PC-3 (cell line): ENCODE results near the gene PPP2R1B. TPM values are rescaled to one million over a fixed set of nuclear protein-coding genes. Genes with fewer than 3 reads are reported as not detected.
A peak's percentile ranks its signal among the peaks of the same experiment; 100 is the strongest.

ENCODE experiments used
- ATAC-seq: fragments of 200-7000 bp; cut with Tn5 transposase; 2 replicates; pipeline ENCODE4 v1.9.1; 2020; ENCODE audit warnings: mild to moderate bottlenecking, moderate library complexity
- BruUV-seq: library from RNA; stranded (reverse); fragments of 400-500 nt; replicated peaks from 2 replicates; lab custom pipeline; 2021; lab: Mats Ljungman, UMichigan
- CTCF ChIA-PET: fragments of 300-600 bp; sonication (Branson Sonifier 250); formaldehyde crosslinking; loops from one replicate; lab custom pipeline; 2022; ENCODE audit warnings: antibody characterized with exemption; lab: Charles Lee
- POLR2A ChIA-PET: fragments of 300-600 bp; sonication (Branson Sonifier 250); formaldehyde crosslinking; loops from one replicate; lab custom pipeline; 2022; ENCODE audit warnings: antibody characterized with exemption; ENCODE audit not compliant: unreplicated experiment; lab: Charles Lee
- DNase-seq: peaks from one replicate; pipeline ENCODE4 v3.0.0-alpha.2; 2015
- H2AFZ ChIP-seq: fragments of 300-600 bp; sonication (generic); 2 replicates; pipeline ENCODE4 v1.6.0; 2016; ENCODE audit warnings: antibody characterized with exemption, low read length
- H3F3A ChIP-seq: fragments of 300-600 bp; sonication (generic); one replicate; pipeline ENCODE4 v1.6.0; 2017; ENCODE audit warnings: antibody characterized with exemption, low read length, control low read depth, mild to moderate bottlenecking; ENCODE audit not compliant: unreplicated experiment
- H3K27ac ChIP-seq: fragments of 300-600 bp; sonication (generic); 2 replicates; pipeline ENCODE4 v1.5.1; 2016; ENCODE audit warnings: mild to moderate bottlenecking, low read length
- H3K27me3 ChIP-seq: fragments of 300-600 bp; sonication (generic); 2 replicates; pipeline ENCODE4 v1.6.1; 2016; ENCODE audit warnings: low read length, mixed read lengths
- H3K36me3 ChIP-seq: fragments of 300-600 bp; sonication (generic); 2 replicates; pipeline ENCODE4 v1.6.1; 2016; ENCODE audit warnings: low read depth, mixed run types, low read length, mixed read lengths
- H3K4me1 ChIP-seq: fragments of 300-600 bp; sonication (generic); 2 replicates; pipeline ENCODE4 v1.5.1; 2016; ENCODE audit warnings: low read length; ENCODE audit not compliant: insufficient read depth
- H3K4me2 ChIP-seq: fragments of 300-600 bp; sonication (generic); 2 replicates; pipeline ENCODE4 v1.6.0; 2016; ENCODE audit warnings: low read length
- H3K4me3 ChIP-seq: fragments of 300-600 bp; sonication (generic); 2 replicates; pipeline ENCODE4 v1.5.1; 2016; ENCODE audit warnings: mild to moderate bottlenecking, low read length, mixed read lengths
- H3K79me2 ChIP-seq: fragments of 300-600 bp; sonication (generic); 2 replicates; pipeline ENCODE4 v1.6.1; 2017; ENCODE audit warnings: low read length, mixed read lengths
- H3K9ac ChIP-seq: fragments of 300-600 bp; sonication (generic); 2 replicates; pipeline ENCODE4 v1.6.0; 2016; ENCODE audit warnings: mild to moderate bottlenecking, low read length
- H3K9me2 ChIP-seq: fragments of 300-600 bp; sonication (generic); replicated peaks from 2 replicates; pipeline ENCODE4 v1.6.1; 2016; ENCODE audit warnings: mixed run types, low read length, mixed read lengths
- H3K9me3 ChIP-seq: fragments of 300-600 bp; sonication (generic); 2 replicates; pipeline ENCODE4 v1.6.1; 2016; ENCODE audit warnings: low read length, mixed read lengths
- H4K20me1 ChIP-seq: fragments of 300-600 bp; sonication (generic); 2 replicates; pipeline ENCODE4 v1.6.1; 2016; ENCODE audit warnings: low read length, mixed read lengths
- CTCF ChIP-seq: fragments of 300-600 bp; sonication (generic); conservative IDR thresholded peaks from 2 replicates; pipeline ENCODE4 v1.5.1; 2017; ENCODE audit warnings: antibody characterized with exemption, low read depth, mild to moderate bottlenecking, low read length
- EZH2 ChIP-seq: fragments of 300-600 bp; sonication (generic); IDR thresholded peaks from one replicate; pipeline ENCODE4 v1.6.1; 2017; ENCODE audit warnings: antibody characterized with exemption, mild to moderate bottlenecking, low read length; ENCODE audit not compliant: unreplicated experiment
- EZH2phosphoT487 ChIP-seq: fragments of 300-600 bp; sonication (generic); IDR thresholded peaks from 2 replicates; pipeline ENCODE4 v1.6.1; 2018; ENCODE audit warnings: mild to moderate bottlenecking, antibody characterized with exemption, low read length, borderline replicate concordance
- intact Hi-C: fragments of 100-400 bp; cut with micrococcal nuclease; formaldehyde crosslinking; loops from 2 replicates; pipeline ENCODE4 v1.9.0; 2023
- total RNA-seq: library from RNA; depleted of rRNA; stranded (reverse); fragments of >200 nt; gene quantifications from 2 replicates; pipeline ENCODE4 v1.2.3, GENCODE V29; 2014

Gene PPP2R1B
- total RNA-seq, 1 experiment from 2014 or later, result 41.5 TPM

GRCh38 chr11:111765320-111765983, 737 bp downstream of the PPP2R1B start:
- DNase-seq (peak; percentile 35), ATAC-seq (peak; percentile 10)
- Histone ChIP-seq H3K27ac (peak overlapping the region; percentile 74), H2AFZ (peak overlapping the region; percentile 91), H3K9ac (peak overlapping the region; percentile 85), H3K36me3 (peaks cover 34% of the 10 kb centered on the region), H3K79me2 (peaks cover 42% of the 10 kb centered on the region), H3K9me3 (no peaks in the 10 kb centered on the region), H3K27me3 (no peaks in the 10 kb centered on the region), H3K4me1 (peaks cover 21% of the 10 kb centered on the region), H3F3A (no peaks in the 10 kb centered on the region), H3K4me2 (peak overlapping the region; percentile 88), H3K4me3 (peak overlapping the region; percentile 74), H3K9me2 (no peaks in the 10 kb centered on the region), H4K20me1 (0 out of 2 replicates have a peak, but pooled peaks cover 5% of the 10 kb centered on the region)
- no peak for TF ChIP-seq EZH2
- TF ChIP-seq CTCF, result no peak
- no peak for TF ChIP-seq EZH2phosphoT487
- intact Hi-C loops, result no loop called here
- no TSS peak for BruUV-seq
- ChIA-PET CTCF (interaction anchor here (0.6 to 1.0 kb wide), 2 partner anchors 12 to 71 kb away, joined by 3 to 4 read pairs; no protein-coding TSS in a partner anchor), POLR2A (interaction anchor here (0.6 to 1.2 kb wide), 10 partner anchors 28 to 1275 kb away, joined by 3 to 9 read pairs (median 4); partner anchors contain the start of gene SIK2)

GRCh38 chr11:111764621-111765020, 1.6 kb downstream of the PPP2R1B start:
- Histone ChIP-seq H3K4me3 (peak overlapping the region; percentile 74), H3K27me3 (no peaks in the 10 kb centered on the region), H3F3A (no peaks in the 10 kb centered on the region), H4K20me1 (0 out of 2 replicates have a peak, but pooled peaks cover 5% of the 10 kb centered on the region), H3K27ac (peak overlapping the region; percentile 74), H3K9ac (peak overlapping the region; percentile 85), H2AFZ (no peak overlapping the region), H3K79me2 (peaks cover 42% of the 10 kb centered on the region), H3K4me2 (peak overlapping the region; percentile 88), H3K9me3 (no peaks in the 10 kb centered on the region), H3K9me2 (no peaks in the 10 kb centered on the region), H3K36me3 (peaks cover 41% of the 10 kb centered on the region), H3K4me1 (peaks cover 18% of the 10 kb centered on the region)
- intact Hi-C loops, result loop anchor here (1.0 kb wide), 1 partner anchor 16 kb away; no protein-coding TSS in a partner anchor
- peak; percentile 73 for DNase-seq
- POLR2A ChIA-PET, result interaction anchor here (0.6 to 1.2 kb wide), 2 partner anchors 29 to 162 kb away, joined by 3 to 4 read pairs; partner anchors contain the start of gene SIK2
- BruUV-seq, result no TSS peak
- peak; percentile 45 for ATAC-seq
- TF ChIP-seq CTCF (no peak), EZH2 (no peak), EZH2phosphoT487 (no peak)
- CTCF ChIA-PET, result interaction anchor here (1.0 kb wide), 1 partner anchor 13 kb away, joined by 3 read pairs; no protein-coding TSS in a partner anchor
